ENCODE measurements around the gene TUBE1.
"Not testable (repeated sequence)": the region's sequence is repeated elsewhere in the genome, so short reads cannot be mapped to it uniquely, and the experiment has no call there.

TUBE1 gene

GRCh38 chr6:112081569-112081968 lies 5.7 kb downstream of the TUBE1 start:
- H3K4me1 ChIP-seq (ENCODE audit: control insufficient read depth, insufficient read depth, low read length, poor library complexity, severe bottlenecking) = no peaks in the 10 kb centered on the region
- no peaks in the 10 kb centered on the region for H3K9me3 ChIP-seq (ENCODE audit: control insufficient read depth, low read length)
- H3K4me3 ChIP-seq (ENCODE audit: insufficient read depth, low read depth, low read length, poor library complexity, severe bottlenecking) = no peak overlapping the region
- H3K27me3 ChIP-seq (replicated peaks; ENCODE audit: control insufficient read depth, insufficient read depth, low read length, poor library complexity, severe bottlenecking) = no peaks in the 10 kb centered on the region
- no peak for DNase-seq
- no peak overlapping the region for H3K27ac ChIP-seq (ENCODE audit: insufficient read depth, low read length, poor library complexity, severe bottlenecking)
- peaks cover 23% of the 10 kb centered on the region for H3K36me3 ChIP-seq (ENCODE audit: control insufficient read depth, insufficient read depth, low read length)

DNA sequence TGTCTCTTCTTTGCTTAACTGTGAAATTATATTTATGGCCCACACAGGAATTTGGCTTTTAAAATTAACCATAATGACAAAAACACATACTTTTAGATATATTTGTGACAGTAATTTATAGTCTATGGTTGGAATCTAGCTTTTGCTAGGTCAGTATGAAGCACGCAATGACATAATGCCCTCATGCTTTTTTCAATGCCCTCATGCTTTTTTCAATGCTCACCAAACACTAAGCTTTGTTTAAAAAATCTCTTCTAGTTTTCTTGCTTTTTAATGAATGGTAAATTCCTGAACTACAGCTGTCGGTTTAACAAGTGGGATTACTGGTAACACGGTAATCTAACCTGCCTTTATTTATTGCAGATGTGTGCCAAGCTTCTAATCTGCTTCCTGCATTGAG lies 20.7 kb downstream of the TUBE1 start:
- H3K27me3 ChIP-seq (replicated peaks; ENCODE audit: control insufficient read depth, insufficient read depth, low read length, poor library complexity, severe bottlenecking) = no peaks in the 10 kb centered on the region
- H3K4me3 ChIP-seq (ENCODE audit: insufficient read depth, low read depth, low read length, poor library complexity, severe bottlenecking) = no peak overlapping the region
- no peak overlapping the region for H3K27ac ChIP-seq (ENCODE audit: insufficient read depth, low read length, poor library complexity, severe bottlenecking)
- no peaks in the 10 kb centered on the region for H3K9me3 ChIP-seq (ENCODE audit: control insufficient read depth, low read length)
- H3K36me3 ChIP-seq (ENCODE audit: control insufficient read depth, insufficient read depth, low read length) = peaks cover 10% of the 10 kb centered on the region
- no peak for DNase-seq
- H3K4me1 ChIP-seq (ENCODE audit: control insufficient read depth, insufficient read depth, low read length, poor library complexity, severe bottlenecking) = no peaks in the 10 kb centered on the region

GRCh38 chr6:112065426-112065986 lies 21.8 kb downstream of the TUBE1 start:
- H3K27me3 ChIP-seq (replicated peaks; ENCODE audit: control insufficient read depth, insufficient read depth, low read length, poor library complexity, severe bottlenecking) = no peaks in the 10 kb centered on the region
- DNase-seq = no peak

DNA sequence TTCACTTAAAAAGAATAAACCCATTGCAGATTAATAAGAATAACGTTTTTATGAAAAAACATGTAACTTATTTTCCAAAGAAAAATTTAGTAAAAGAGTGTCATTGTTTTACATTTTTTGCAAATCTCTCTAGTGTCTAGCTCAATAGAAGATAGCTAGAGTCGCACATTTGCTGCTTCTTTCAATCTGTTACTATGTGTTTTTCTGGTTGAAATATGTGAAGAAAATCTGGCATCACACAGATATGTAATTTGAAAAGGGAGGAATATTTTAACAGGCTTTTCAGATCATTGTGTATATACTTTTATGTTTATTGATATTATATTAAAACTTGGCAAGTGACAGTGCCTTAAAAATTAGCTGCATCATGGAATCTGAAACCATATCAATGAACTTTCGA lies 24.3 kb downstream of the TUBE1 start:
- Histone ChIP-seq H3K27ac (ENCODE audit: insufficient read depth, low read length, poor library complexity, severe bottlenecking) (no peak overlapping the region), H3K27me3 (replicated peaks; ENCODE audit: control insufficient read depth, insufficient read depth, low read length, poor library complexity, severe bottlenecking) (no peaks in the 10 kb centered on the region), H3K4me1 (ENCODE audit: control insufficient read depth, insufficient read depth, low read length, poor library complexity, severe bottlenecking) (no peaks in the 10 kb centered on the region), H3K9me3 (ENCODE audit: control insufficient read depth, low read length) (no peaks in the 10 kb centered on the region), H3K4me3 (ENCODE audit: insufficient read depth, low read depth, low read length, poor library complexity, severe bottlenecking) (no peak overlapping the region), H3K36me3 (ENCODE audit: control insufficient read depth, insufficient read depth, low read length) (no peaks in the 10 kb centered on the region)
- no peak for DNase-seq

More at GRCh38 chr6:112065426-112065986, 21.8 kb downstream of the TUBE1 start:
- no peaks in the 10 kb centered on the region for H3K9me3 ChIP-seq (ENCODE audit: control insufficient read depth, low read length)
- H3K4me3 ChIP-seq (ENCODE audit: insufficient read depth, low read depth, low read length, poor library complexity, severe bottlenecking) = no peak overlapping the region
- H3K4me1 ChIP-seq (ENCODE audit: control insufficient read depth, insufficient read depth, low read length, poor library complexity, severe bottlenecking) = no peaks in the 10 kb centered on the region
- H3K36me3 ChIP-seq (ENCODE audit: control insufficient read depth, insufficient read depth, low read length) = peaks cover 4% of the 10 kb centered on the region
- no peak overlapping the region for H3K27ac ChIP-seq (ENCODE audit: insufficient read depth, low read length, poor library complexity, severe bottlenecking)

DNA sequence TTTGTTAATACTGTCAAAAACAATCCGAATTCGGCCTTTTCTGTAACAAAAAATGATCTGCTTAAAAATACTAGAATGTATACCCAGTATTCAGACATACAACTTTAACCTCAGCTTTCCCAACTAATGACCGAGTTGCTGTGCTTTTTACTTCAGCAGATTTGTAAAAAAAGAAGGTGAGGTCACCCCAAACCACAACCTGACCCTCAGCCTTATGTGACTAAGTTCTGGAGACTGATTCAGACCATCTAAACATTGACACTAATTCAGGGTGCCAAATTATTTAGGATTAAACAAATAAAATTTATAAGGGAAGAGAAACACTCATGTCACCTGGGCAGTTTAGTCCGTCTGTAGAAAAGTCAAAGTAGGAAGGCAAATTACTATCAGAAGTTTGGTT lies 25.7 kb downstream of the TUBE1 start:
- Histone ChIP-seq H3K4me1 (ENCODE audit: control insufficient read depth, insufficient read depth, low read length, poor library complexity, severe bottlenecking) (no peaks in the 10 kb centered on the region), H3K27ac (ENCODE audit: insufficient read depth, low read length, poor library complexity, severe bottlenecking) (no peak overlapping the region), H3K27me3 (replicated peaks; ENCODE audit: control insufficient read depth, insufficient read depth, low read length, poor library complexity, severe bottlenecking) (no peaks in the 10 kb centered on the region), H3K4me3 (ENCODE audit: insufficient read depth, low read depth, low read length, poor library complexity, severe bottlenecking) (no peak overlapping the region), H3K9me3 (ENCODE audit: control insufficient read depth, low read length) (no peaks in the 10 kb centered on the region), H3K36me3 (ENCODE audit: control insufficient read depth, insufficient read depth, low read length) (no peaks in the 10 kb centered on the region)
- DNase-seq = no peak

GRCh38 chr6:112058243-112059032 lies 28.8 kb downstream of the TUBE1 start:
- no peak for DNase-seq
- Histone ChIP-seq H3K4me1 (ENCODE audit: control insufficient read depth, insufficient read depth, low read length, poor library complexity, severe bottlenecking) (no peaks in the 10 kb centered on the region), H3K27me3 (replicated peaks; ENCODE audit: control insufficient read depth, insufficient read depth, low read length, poor library complexity, severe bottlenecking) (no peaks in the 10 kb centered on the region), H3K9me3 (ENCODE audit: control insufficient read depth, low read length) (no peaks in the 10 kb centered on the region), H3K36me3 (ENCODE audit: control insufficient read depth, insufficient read depth, low read length) (no peaks in the 10 kb centered on the region), H3K27ac (ENCODE audit: insufficient read depth, low read length, poor library complexity, severe bottlenecking) (no peak overlapping the region), H3K4me3 (ENCODE audit: insufficient read depth, low read depth, low read length, poor library complexity, severe bottlenecking) (no peak overlapping the region)

DNA sequence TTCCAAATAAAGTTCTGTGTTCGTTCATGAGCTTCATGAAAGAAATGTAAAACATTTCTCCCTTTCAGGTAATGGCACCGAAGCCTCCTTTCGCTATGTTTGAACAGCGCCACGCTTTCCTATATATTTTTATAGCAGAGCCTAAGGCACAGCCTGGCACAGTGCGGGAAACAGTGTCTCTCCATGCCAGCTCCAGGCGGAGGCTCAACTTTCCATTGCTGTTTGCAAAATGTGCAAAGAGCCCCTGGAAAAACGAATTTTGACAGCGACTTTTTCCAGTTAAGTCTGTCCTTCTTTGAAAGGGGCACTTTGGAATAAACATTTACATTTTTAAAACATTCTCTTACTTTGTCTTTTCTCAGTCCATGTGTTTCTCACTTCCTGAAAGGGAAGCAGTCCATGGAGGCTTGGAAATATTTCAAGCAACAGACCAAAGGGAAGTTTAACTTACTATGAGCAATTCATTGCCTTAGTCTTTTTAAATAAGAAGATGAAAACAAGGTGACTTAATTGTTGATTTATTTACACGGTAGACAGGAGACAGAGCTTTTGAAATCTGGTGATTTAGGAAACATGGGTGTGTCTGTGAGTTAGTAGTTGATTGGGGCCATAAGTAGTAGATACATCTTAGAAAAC lies 32.6 kb downstream of the TUBE1 start:
- no peaks in the 10 kb centered on the region for H3K36me3 ChIP-seq (ENCODE audit: control insufficient read depth, insufficient read depth, low read length)
- no peaks in the 10 kb centered on the region for H3K9me3 ChIP-seq (ENCODE audit: control insufficient read depth, low read length)
- H3K27ac ChIP-seq (ENCODE audit: insufficient read depth, low read length, poor library complexity, severe bottlenecking) = no peak overlapping the region
- no peak for DNase-seq
- H3K4me1 ChIP-seq (ENCODE audit: control insufficient read depth, insufficient read depth, low read length, poor library complexity, severe bottlenecking) = no peaks in the 10 kb centered on the region
- no peaks in the 10 kb centered on the region for H3K27me3 ChIP-seq (replicated peaks; ENCODE audit: control insufficient read depth, insufficient read depth, low read length, poor library complexity, severe bottlenecking)
- H3K4me3 ChIP-seq (ENCODE audit: insufficient read depth, low read depth, low read length, poor library complexity, severe bottlenecking) = no peak overlapping the region

GRCh38 chr6:112054001-112054400 lies 33.3 kb downstream of the TUBE1 start, which contains the start of gene CCN6:
Gene CCN6 (plus strand): TSS chr6:112054104. CDS start chr6:112054358, 254 bp downstream.
- H3K9me3 ChIP-seq (ENCODE audit: control insufficient read depth, low read length) = no peaks in the 10 kb centered on the region
- no peak within 1 kb of the TSS for H3K4me3 ChIP-seq (ENCODE audit: insufficient read depth, low read depth, low read length, poor library complexity, severe bottlenecking)
- H3K27ac ChIP-seq (ENCODE audit: insufficient read depth, low read length, poor library complexity, severe bottlenecking) = no peak within 1 kb of the TSS
- DNase-seq = no peak
- no peaks in the 10 kb centered on the region for H3K36me3 ChIP-seq (ENCODE audit: control insufficient read depth, insufficient read depth, low read length)
- no peaks in the 10 kb centered on the region for H3K4me1 ChIP-seq (ENCODE audit: control insufficient read depth, insufficient read depth, low read length, poor library complexity, severe bottlenecking)
- H3K27me3 ChIP-seq (replicated peaks; ENCODE audit: control insufficient read depth, insufficient read depth, low read length, poor library complexity, severe bottlenecking) = no peaks in the 10 kb centered on the region

GRCh38 chr6:112051251-112051740 lies 36.0 kb downstream of the TUBE1 start:
- H3K4me3 ChIP-seq (ENCODE audit: insufficient read depth, low read depth, low read length, poor library complexity, severe bottlenecking); DNase-seq; H3K36me3 ChIP-seq (ENCODE audit: control insufficient read depth, insufficient read depth, low read length); H3K4me1 ChIP-seq (ENCODE audit: control insufficient read depth, insufficient read depth, low read length, poor library complexity, severe bottlenecking); H3K9me3 ChIP-seq (ENCODE audit: control insufficient read depth, low read length); H3K27ac ChIP-seq (ENCODE audit: insufficient read depth, low read length, poor library complexity, severe bottlenecking); H3K27me3 ChIP-seq (replicated peaks; ENCODE audit: control insufficient read depth, insufficient read depth, low read length, poor library complexity, severe bottlenecking): not testable (repeated sequence)

DNA sequence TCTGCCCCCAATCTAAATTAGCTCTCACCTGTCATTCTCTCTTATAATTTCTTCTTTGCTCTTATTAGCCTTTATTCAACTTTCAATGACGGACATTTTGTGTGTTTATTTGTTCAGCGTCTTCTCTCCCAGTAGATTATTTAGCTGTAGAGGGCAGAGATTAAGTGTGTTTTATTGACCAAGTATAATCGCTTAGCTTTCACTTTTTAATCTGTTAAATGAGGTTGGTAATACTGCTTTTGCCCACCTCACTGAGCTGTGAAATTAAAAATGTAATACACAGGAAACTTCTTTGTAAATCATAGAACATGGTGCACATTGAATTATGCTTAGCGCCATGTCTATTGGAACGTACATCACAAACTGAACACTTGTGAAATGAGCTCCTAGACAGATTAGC lies 36.9 kb downstream of the TUBE1 start:
- no peaks in the 10 kb centered on the region for H3K4me1 ChIP-seq (ENCODE audit: control insufficient read depth, insufficient read depth, low read length, poor library complexity, severe bottlenecking)
- H3K4me3 ChIP-seq (ENCODE audit: insufficient read depth, low read depth, low read length, poor library complexity, severe bottlenecking) = no peak overlapping the region
- no peak for DNase-seq
- H3K36me3 ChIP-seq (ENCODE audit: control insufficient read depth, insufficient read depth, low read length) = no peaks in the 10 kb centered on the region
- no peak overlapping the region for H3K27ac ChIP-seq (ENCODE audit: insufficient read depth, low read length, poor library complexity, severe bottlenecking)
- H3K9me3 ChIP-seq (ENCODE audit: control insufficient read depth, low read length) = no peaks in the 10 kb centered on the region
- H3K27me3 ChIP-seq (replicated peaks; ENCODE audit: control insufficient read depth, insufficient read depth, low read length, poor library complexity, severe bottlenecking) = no peaks in the 10 kb centered on the region
